Muscle layer of colon (tissue), 2 donors: ENCODE measurements around the gene ATRAID.

Source experiments
- H3K27ac ChIP-seq: one replicate; pipeline ENCODE4 v1.7.0; 2013; ENCODE audit warnings: low read depth, mild to moderate bottlenecking, low read length, moderate library complexity
- H3K27me3 ChIP-seq, 2 donors: one replicate each; pipeline ENCODE4 v1.7.0; 2013; ENCODE audit warnings: low read length in 2 of 2, mild to moderate bottlenecking in 2 of 2; ENCODE audit not compliant: insufficient read depth in 2 of 2, control insufficient read depth in 1 of 2
- H3K36me3 ChIP-seq: one replicate; pipeline ENCODE4 v1.7.0; 2013; ENCODE audit warnings: mild to moderate bottlenecking, low read length; ENCODE audit not compliant: insufficient read depth
- H3K4me1 ChIP-seq: one replicate; pipeline ENCODE4 v1.7.0; 2013; ENCODE audit warnings: mild to moderate bottlenecking, low read length; ENCODE audit not compliant: insufficient read depth
- H3K4me3 ChIP-seq, 2 donors: one replicate each; pipeline ENCODE4 v1.7.0; 2013; ENCODE audit warnings: low read length in 2 of 2, low read depth in 1 of 2, mild to moderate bottlenecking in 1 of 2, moderate library complexity in 1 of 2
- H3K9ac ChIP-seq: one replicate; pipeline ENCODE4 v1.7.0; 2013; ENCODE audit warnings: low read length
- H3K9me3 ChIP-seq: one replicate; pipeline ENCODE4 v1.7.0; 2013; ENCODE audit warnings: mild to moderate bottlenecking, low read length
- donor health status: abdominal sarcoma.
- donor health status: Adenocarcinoma of cecum.

The ATRAID gene

DNA sequence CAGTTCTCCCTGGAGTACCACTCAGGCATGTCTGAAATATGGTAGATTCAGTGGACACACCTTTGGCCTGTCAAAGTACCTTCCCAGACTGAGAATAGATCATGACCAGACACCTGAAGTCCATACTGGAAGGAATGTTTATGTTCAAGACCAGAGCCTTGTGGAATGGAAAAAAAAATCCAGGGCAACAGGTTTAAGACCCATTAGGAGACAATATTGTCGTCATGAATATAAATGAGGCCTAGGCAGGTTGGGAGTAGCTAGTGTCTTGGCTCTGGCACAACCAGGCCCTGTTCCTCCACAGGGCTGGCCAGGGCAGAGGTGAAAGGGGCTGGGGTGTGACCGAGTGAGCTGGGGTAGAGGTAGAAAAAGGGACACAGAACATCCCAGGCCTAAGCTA, 13.2 kb upstream of the ATRAID start:
- H3K36me3 ChIP-seq, result peaks cover 5% of the 10 kb centered on the region
- H3K27ac ChIP-seq, result no peak overlapping the region
- no peak overlapping the region for H3K4me3 ChIP-seq
- no peaks in the 10 kb centered on the region for H3K9me3 ChIP-seq
- no peak overlapping the region for H3K9ac ChIP-seq
- H3K4me1 ChIP-seq, result no peaks in the 10 kb centered on the region
- no peaks in the 10 kb centered on the region for H3K27me3 ChIP-seq

DNA sequence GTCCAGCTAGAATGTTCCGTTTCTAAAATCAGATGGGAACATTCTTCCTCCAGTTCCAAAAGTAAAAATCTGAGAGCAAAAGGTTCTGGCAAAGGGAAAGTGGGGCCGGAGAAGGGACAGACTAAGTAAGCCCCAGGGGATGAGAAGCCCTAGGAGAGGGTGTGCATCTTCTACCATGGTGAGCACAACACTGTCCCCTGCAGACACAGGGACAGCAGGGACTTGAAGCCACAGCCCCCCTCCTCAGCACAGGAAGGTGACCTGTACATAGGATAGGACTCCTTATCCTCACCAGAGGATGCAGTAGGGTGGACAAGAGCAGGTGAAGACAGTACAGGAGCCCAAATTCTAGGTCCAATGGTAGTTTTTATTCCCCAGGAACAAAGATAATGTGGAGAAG, 12.6 kb upstream of the ATRAID start:
- Histone ChIP-seq H3K9me3 (no peaks in the 10 kb centered on the region), H3K9ac (no peak overlapping the region), H3K36me3 (peaks cover 11% of the 10 kb centered on the region), H3K4me3 (no peak overlapping the region), H3K27ac (no peak overlapping the region), H3K4me1 (no peaks in the 10 kb centered on the region), H3K27me3 (no peaks in the 10 kb centered on the region)

DNA sequence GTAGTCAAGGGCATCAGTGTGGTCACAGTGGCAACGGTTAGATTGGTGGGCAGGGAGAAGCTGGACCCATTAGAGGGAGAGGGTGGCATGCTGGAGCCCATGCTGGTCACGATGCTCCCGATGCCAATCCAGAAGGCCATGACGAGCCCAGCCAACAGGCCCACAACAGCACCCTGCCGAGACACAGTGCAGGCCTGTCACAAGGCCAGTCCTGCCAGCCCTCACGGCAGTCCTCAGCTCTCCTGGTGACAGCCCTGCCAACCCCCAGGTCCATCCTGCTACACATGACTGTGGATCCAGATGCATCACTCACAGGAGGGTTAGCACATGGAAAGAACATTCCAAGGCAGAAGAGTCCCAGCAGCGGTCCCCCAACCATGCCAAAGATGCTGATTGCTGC, 10.2 kb upstream of the ATRAID start:
- no peak overlapping the region for H3K4me3 ChIP-seq
- no peak overlapping the region for H3K27ac ChIP-seq
- no peaks in the 10 kb centered on the region for H3K4me1 ChIP-seq
- no peaks in the 10 kb centered on the region for H3K9me3 ChIP-seq
- H3K27me3 ChIP-seq, result no peaks in the 10 kb centered on the region
- no peak overlapping the region for H3K9ac ChIP-seq
- peaks cover 33% of the 10 kb centered on the region for H3K36me3 ChIP-seq

DNA sequence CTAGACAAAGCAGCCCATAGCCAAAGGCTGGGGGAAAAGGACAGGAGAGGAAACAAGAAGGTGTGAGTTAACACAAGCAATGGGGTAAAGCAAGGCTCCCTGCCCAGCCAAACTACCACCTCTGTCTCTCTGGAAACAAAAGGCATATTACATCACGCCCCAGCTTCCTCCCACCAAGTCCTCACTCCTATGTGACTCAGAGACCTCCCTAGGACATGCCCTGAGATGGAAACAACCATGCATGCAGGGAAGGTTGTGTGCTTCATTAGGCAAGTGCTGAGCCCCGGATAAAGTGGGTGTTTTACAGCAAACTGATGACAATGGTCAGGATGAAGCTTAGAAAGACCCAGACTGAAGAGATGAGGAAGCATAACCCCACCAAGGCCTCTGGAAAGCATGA, 9.0 kb upstream of the ATRAID start:
- no peak overlapping the region for H3K9ac ChIP-seq
- H3K27ac ChIP-seq, result no peak overlapping the region
- H3K36me3 ChIP-seq, result peaks cover 38% of the 10 kb centered on the region
- H3K4me3 ChIP-seq, result no peak overlapping the region
- no peaks in the 10 kb centered on the region for H3K27me3 ChIP-seq
- no peaks in the 10 kb centered on the region for H3K4me1 ChIP-seq
- no peaks in the 10 kb centered on the region for H3K9me3 ChIP-seq

DNA sequence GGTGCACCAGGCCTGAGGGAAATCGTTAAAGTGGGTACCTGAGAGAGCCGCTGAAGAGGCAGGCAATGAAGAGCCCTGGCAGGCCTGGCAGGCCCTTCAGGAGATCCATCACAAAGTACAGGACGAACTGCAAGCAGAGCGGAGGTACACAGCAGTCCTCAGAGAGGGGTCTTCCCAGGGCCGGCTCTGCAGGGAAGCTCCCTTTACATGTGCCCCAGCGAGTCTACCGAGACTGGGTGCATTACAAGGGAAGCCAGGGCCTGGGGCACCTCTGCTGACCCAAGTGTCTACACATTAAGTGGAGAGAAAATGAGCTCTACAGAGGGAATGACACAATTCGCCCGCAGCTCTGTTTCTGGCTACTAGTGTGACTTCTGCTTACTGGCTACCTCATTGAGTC, 8.1 kb upstream of the ATRAID start:
- H3K4me1 ChIP-seq, result no peaks in the 10 kb centered on the region
- no peaks in the 10 kb centered on the region for H3K9me3 ChIP-seq
- no peaks in the 10 kb centered on the region for H3K27me3 ChIP-seq
- H3K9ac ChIP-seq, result no peak overlapping the region
- no peak overlapping the region for H3K27ac ChIP-seq
- no peak overlapping the region for H3K4me3 ChIP-seq
- H3K36me3 ChIP-seq, result peaks cover 43% of the 10 kb centered on the region

DNA sequence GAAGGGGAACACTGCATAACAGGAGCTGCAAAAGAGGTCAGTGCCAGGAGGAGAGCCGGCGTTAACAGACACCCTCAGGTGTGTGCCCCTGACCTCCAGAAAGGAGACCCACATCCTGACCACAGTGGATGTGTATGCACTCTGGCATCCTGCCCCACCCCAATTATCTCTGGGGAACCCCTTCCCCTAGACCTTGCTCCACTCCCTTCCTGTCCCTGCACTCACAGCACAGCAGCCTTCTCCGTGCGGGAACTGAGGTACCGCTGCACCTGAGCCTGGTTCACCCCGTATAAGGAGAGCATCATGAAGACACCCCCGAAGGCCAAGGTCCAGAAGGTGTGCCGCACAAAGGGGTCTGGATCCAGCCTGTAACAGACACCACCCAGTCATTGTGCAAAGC, 7.3 kb upstream of the ATRAID start:
- Histone ChIP-seq H3K36me3 (peaks cover 44% of the 10 kb centered on the region), H3K9ac (no peak overlapping the region), H3K27ac (no peak overlapping the region), H3K4me1 (no peaks in the 10 kb centered on the region), H3K9me3 (no peaks in the 10 kb centered on the region), H3K27me3 (no peaks in the 10 kb centered on the region), H3K4me3 (no peak overlapping the region)

DNA sequence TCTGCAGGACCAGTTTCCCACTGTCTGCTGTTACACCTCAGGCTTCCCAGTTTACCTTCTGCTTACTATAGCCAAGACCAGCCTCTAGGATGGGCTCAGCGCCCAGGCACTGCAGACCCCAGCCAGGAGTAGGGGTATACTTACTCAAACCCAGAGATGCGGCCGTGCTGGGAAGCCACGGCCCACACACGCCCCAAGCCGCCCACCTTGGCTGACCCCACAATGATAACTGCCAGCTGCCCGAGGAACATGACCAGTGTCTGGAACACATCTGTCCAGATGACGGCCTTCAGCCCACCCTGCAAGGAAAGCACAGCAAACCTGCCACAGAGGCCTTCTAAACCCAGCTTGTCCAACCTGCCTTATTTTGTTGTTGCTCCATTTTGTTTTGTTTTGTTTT, 6.6 kb upstream of the ATRAID start:
- H3K27ac ChIP-seq, result no peak overlapping the region
- no peaks in the 10 kb centered on the region for H3K9me3 ChIP-seq
- no peaks in the 10 kb centered on the region for H3K27me3 ChIP-seq
- H3K36me3 ChIP-seq, result peaks cover 44% of the 10 kb centered on the region
- H3K4me1 ChIP-seq, result no peaks in the 10 kb centered on the region
- no peak overlapping the region for H3K9ac ChIP-seq
- H3K4me3 ChIP-seq, result no peak overlapping the region

DNA sequence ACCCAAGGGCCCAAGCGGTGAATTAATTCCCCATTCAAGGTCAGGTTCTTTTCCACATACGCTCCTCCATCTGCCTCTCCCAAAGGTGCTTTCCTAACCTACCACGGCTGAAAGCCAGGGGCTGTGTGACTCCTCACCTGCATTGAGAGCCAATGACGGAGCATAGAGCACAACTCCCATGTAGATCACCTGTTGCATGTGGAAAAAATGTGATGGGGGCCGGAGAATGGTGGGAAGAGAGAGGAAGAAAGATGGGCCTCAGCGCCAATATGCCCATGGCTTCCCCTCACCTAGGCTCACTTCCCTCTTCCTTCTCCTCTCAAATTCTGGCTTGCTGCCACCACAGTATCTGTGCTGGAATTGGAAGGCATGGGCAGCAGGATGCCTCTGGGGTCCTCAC, 5.5 kb upstream of the ATRAID start:
- Histone ChIP-seq H3K4me1 (peaks cover 5% of the 10 kb centered on the region), H3K27ac (no peak overlapping the region), H3K4me3 (no peak overlapping the region), H3K9me3 (no peaks in the 10 kb centered on the region), H3K27me3 (no peaks in the 10 kb centered on the region), H3K36me3 (peaks cover 44% of the 10 kb centered on the region), H3K9ac (no peak overlapping the region)

DNA sequence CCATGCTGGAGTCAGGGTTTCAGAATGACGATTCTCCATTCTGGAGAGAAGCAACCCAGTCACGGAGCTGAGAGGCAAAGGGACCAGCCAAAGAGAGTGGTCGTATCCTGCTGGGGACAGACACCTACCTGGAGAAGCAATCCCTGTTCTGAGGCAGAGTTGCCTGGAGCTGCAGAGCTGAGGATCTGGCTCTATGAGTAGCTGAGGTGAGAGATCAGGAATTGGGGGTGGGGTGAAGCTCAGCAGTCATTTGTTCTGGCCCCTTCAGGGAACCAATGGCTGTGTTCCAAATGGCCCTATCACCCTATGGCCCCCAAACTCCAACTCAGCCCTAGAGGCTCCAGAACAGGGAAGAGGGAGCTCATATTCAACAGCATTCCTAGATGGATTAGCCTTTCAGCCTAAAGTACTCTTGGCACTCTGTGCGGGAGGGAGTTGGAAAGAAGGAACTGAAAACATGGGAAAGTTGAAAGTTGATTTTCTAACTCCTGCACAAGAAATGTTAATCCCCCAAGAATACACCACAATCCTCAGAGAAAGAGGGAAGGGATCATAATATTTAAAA, 3.3 kb upstream of the ATRAID start:
- H3K4me3 ChIP-seq, result no peak overlapping the region
- no peaks in the 10 kb centered on the region for H3K27me3 ChIP-seq
- peaks cover 38% of the 10 kb centered on the region for H3K36me3 ChIP-seq
- no peaks in the 10 kb centered on the region for H3K9me3 ChIP-seq
- H3K27ac ChIP-seq, result no peak overlapping the region
- no peak overlapping the region for H3K9ac ChIP-seq
- peaks cover 14% of the 10 kb centered on the region for H3K4me1 ChIP-seq

DNA sequence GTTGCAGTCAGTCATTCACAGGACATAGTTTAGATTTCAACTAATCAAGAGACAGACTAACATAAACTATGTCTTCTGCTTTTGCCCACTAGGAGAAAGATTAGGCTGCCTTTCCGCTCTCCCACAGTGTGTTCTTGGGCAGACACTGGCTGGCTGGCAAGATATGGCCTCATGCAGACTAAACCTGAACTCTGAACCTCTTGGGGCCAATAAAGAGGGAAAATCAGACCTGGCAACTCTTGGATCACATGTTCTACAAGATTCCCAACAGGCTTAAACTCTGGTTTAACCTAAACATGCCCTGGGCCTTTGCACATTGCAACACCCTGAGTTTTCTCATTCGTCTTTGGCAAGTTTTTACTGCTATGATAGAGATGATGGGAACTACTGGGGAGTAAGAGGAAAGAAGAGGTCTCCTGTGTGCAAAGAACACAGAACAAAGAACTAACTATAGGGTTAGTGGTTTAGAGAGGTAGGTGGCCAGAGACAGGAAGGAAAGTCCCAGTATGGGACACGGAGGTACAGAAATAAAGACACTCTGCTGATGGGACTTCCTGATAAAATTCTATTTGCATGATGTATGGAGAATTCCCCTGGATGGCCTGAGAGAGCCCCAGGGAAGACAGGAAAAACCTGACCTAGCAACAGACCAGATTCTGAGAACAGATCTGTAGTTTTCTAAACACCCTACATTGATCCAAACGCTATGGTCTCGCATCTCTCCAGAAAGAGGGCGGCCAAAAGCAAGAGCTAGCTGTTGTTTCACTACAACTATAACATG, 2.0 kb upstream of the ATRAID start:
- no peak overlapping the region for H3K4me3 ChIP-seq
- no peak overlapping the region for H3K27ac ChIP-seq
- no peaks in the 10 kb centered on the region for H3K9me3 ChIP-seq
- H3K4me1 ChIP-seq, result peaks cover 15% of the 10 kb centered on the region
- no peak overlapping the region for H3K9ac ChIP-seq
- no peaks in the 10 kb centered on the region for H3K27me3 ChIP-seq
- peaks cover 29% of the 10 kb centered on the region for H3K36me3 ChIP-seq

DNA sequence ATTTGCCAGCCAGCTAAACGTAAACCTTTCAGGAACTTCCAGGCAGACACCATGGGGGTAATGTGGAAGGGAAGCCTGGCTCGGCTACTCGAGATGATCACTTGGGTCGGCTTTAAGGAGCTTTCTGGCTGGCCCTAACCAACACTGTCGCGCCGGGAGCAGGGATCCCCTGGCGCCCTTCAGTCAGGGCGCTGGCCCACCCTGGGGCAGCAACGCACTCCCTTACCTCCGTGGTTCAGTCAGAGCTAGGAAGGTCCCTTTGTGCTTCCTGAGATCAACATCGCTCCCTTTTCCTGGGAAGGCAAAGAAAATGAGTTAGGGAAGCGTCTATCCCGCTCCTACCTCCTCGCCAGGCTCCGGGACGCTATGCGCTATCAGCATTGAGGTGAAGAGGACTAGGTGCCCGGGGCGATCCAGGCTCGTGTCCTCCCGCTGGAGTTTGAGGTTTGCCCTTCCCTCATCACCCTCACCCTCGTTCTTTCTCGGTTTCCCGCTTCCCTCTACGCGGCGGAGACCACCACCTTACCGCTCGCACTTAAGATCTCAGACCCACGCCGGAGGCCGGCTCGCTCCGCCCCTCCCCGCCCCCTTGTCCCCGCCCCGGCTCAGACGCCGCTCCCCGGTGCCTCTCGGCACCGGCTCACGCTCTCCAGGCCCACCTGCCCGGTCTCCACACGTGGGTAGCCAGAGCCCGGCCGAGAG, 449 bp upstream of the ATRAID start:
- Histone ChIP-seq H3K36me3 (peaks cover 19% of the 10 kb centered on the region), H3K27me3 (no peaks in the 10 kb centered on the region), H3K27ac (peak overlapping the region; percentile 45), H3K4me3 (peak overlapping the region; percentile 82 to 97), H3K4me1 (peaks cover 15% of the 10 kb centered on the region), H3K9ac (peak overlapping the region; percentile 72), H3K9me3 (no peaks in the 10 kb centered on the region)
